HEK293T (cell line): Measurements from ENCODE around the gene FBXL5.

ENCODE experiments used
- CTCF ChIA-PET: fragments of 350-600 bp; formaldehyde crosslinking; extraction: SDS; loops from one replicate; lab custom pipeline; 2021; ENCODE audit warnings: antibody characterized with exemption, inconsistent platforms; lab: Yijun Ruan, JAX
- POLR2A ChIA-PET: fragments of 350-600 bp; formaldehyde crosslinking; extraction: SDS; loops from one replicate; lab custom pipeline; 2020; ENCODE audit warnings: antibody characterized with exemption, inconsistent platforms; lab: Yijun Ruan, JAX
- DNase-seq: peaks from one replicate; pipeline ENCODE4 v3.0.0; 2012; ENCODE audit warnings: mixed read lengths; ENCODE audit errors: extremely low spot score
- ARNT ChIP-seq: fragments of 450-650 bp; IDR thresholded peaks from 2 replicates; pipeline ENCODE4 v1.6.1; 2017; ENCODE audit warnings: mild to moderate bottlenecking
- BHLHE40 ChIP-seq: fragments of 450-650 bp; IDR thresholded peaks from 2 replicates; pipeline ENCODE4 v1.6.1; 2016; ENCODE audit warnings: mild to moderate bottlenecking, moderate library complexity, borderline replicate concordance
- CTBP1 ChIP-seq: fragments of 450-650 bp; IDR thresholded peaks from 2 replicates; pipeline ENCODE4 v1.6.1; 2016; ENCODE audit warnings: borderline replicate concordance
- ELF4 ChIP-seq: fragments of 450-650 bp; IDR thresholded peaks from 2 replicates; pipeline ENCODE4 v1.6.1; 2017; ENCODE audit warnings: antibody characterized with exemption
- FOXA1 ChIP-seq: fragments of 450-650 bp; IDR thresholded peaks from 2 replicates; pipeline ENCODE4 v1.6.1; 2016; ENCODE audit warnings: mild to moderate bottlenecking
- FOXK2 ChIP-seq: fragments of 450-650 bp; IDR thresholded peaks from 2 replicates; pipeline ENCODE4 v1.6.1; 2016; ENCODE audit warnings: mild to moderate bottlenecking
- FOXM1 ChIP-seq: fragments of 450-650 bp; IDR thresholded peaks from 2 replicates; pipeline ENCODE4 v1.6.1; 2017; ENCODE audit warnings: mild to moderate bottlenecking, borderline replicate concordance
- HDGF ChIP-seq: fragments of 450-650 bp; IDR thresholded peaks from 2 replicates; pipeline ENCODE4 v1.6.1; 2017; ENCODE audit warnings: antibody characterized with exemption, borderline replicate concordance
- L3MBTL2 ChIP-seq: fragments of 450-650 bp; conservative IDR thresholded peaks from 2 replicates; pipeline ENCODE4 v1.6.1; 2016; ENCODE audit warnings: mild to moderate bottlenecking
- LEF1 ChIP-seq: fragments of 450-650 bp; IDR thresholded peaks from 2 replicates; pipeline ENCODE4 v1.6.1; 2017; ENCODE audit warnings: mild to moderate bottlenecking, borderline replicate concordance
- NFRKB ChIP-seq: fragments of 450-650 bp; IDR thresholded peaks from 2 replicates; pipeline ENCODE4 v1.6.1; 2016; ENCODE audit warnings: mild to moderate bottlenecking, moderate library complexity
- SP1 ChIP-seq: fragments of 450-650 bp; IDR thresholded peaks from 2 replicates; pipeline ENCODE4 v1.6.1; 2017
- SUZ12 ChIP-seq: fragments of 450-650 bp; IDR thresholded peaks from 2 replicates; pipeline ENCODE4 v1.6.1; 2016; ENCODE audit warnings: mild to moderate bottlenecking
- TARDBP ChIP-seq: fragments of 450-650 bp; IDR thresholded peaks from 2 replicates; pipeline ENCODE4 v1.6.1; 2016
- ZNF384 ChIP-seq: fragments of 450-650 bp; IDR thresholded peaks from 2 replicates; pipeline ENCODE4 v1.6.1; 2016
- TF ChIP-seq, protein P1 (sequence below): fragments of 450-650 bp; IDR thresholded peaks from 2 replicates; pipeline ENCODE4 v1.6.1; 2016

The FBXL5 gene

DNA sequence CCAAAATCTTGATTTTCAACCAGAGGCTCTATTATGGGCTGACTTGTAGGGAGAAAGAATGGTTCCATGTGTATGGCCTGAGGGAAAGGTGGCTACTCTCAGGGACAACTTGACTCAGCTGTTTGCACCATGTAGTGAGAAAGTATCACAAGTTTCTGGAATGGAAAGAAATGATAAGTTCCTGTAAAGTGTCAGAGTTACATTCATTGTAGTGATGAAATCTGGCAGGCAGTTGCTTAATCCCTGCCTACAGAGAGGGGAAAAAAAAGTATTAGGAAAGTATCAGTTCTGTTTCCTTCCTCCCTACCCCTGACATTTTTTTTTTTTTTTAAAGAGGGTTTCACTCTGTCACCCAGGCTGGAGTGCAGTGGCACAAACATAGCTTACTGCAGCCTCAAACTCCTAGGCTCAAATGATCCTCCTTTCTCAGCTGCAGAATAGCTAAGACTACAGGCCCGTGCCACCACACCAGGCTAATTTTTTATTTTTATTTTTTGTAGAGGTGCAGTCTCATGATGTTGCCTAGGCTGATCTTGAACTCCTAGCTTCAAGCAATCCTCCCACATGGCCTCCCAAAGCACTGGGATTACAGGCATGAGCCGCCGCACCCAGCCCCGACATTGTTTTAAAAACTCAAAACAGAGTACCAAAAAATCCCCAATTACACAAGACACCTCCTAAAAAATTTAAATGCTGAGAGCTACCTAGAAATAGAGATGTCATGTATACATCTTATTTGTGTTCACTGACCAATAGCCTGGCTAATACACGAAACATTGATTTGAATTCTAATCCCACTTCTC lies 4.8 kb upstream of the FBXL5 start:
- TF ChIP-seq, protein P1, sequence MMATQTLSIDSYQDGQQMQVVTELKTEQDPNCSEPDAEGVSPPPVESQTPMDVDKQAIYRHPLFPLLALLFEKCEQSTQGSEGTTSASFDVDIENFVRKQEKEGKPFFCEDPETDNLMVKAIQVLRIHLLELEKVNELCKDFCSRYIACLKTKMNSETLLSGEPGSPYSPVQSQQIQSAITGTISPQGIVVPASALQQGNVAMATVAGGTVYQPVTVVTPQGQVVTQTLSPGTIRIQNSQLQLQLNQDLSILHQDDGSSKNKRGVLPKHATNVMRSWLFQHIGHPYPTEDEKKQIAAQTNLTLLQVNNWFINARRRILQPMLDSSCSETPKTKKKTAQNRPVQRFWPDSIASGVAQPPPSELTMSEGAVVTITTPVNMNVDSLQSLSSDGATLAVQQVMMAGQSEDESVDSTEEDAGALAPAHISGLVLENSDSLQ: no peak
- no peak for TF ChIP-seq LEF1
- no peak for TF ChIP-seq FOXA1
- no peak for TF ChIP-seq BHLHE40
- no peak for TF ChIP-seq ZNF384
- no peak for TF ChIP-seq HDGF
- no peak for TF ChIP-seq ARNT
- TF ChIP-seq FOXM1: no peak
- no peak for TF ChIP-seq SP1
- TF ChIP-seq SUZ12: no peak
- TF ChIP-seq ELF4: no peak
- no peak for TF ChIP-seq TARDBP
- TF ChIP-seq CTBP1: no peak
- no peak for TF ChIP-seq FOXK2
- no peak for TF ChIP-seq L3MBTL2
- POLR2A ChIA-PET: interaction anchor here (1.4 kb wide), 1 partner anchor 22 kb away, joined by 5 read pairs; the partner anchor contains the start of gene FAM200B
- CTCF ChIA-PET: interaction anchor here (0.7 kb wide), 1 partner anchor 18 kb away, joined by 3 read pairs; no protein-coding TSS in a partner anchor
- no peak for DNase-seq

DNA sequence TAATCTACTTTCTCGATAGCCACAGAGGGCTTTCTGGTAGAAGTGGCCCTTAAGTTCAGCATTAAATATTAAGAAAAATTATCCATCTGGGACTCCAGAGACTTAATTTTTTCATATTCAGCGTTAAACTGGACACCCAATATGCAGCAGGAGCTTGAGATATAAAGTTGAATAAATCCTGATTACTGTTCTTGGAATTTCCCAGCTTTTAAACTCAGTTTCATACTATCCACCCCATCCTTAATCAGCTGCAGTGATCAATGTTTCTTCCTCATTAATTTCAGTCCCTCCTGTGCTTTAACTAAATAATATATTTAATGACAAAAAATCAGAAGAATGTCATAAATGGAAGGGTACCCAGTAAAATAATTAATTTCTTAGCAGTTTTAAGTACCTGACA lies 3.6 kb upstream of the FBXL5 start:
- CTCF ChIA-PET: interaction anchor here (0.5 kb wide), 1 partner anchor 49 kb away, joined by 3 read pairs; no protein-coding TSS in a partner anchor

DNA sequence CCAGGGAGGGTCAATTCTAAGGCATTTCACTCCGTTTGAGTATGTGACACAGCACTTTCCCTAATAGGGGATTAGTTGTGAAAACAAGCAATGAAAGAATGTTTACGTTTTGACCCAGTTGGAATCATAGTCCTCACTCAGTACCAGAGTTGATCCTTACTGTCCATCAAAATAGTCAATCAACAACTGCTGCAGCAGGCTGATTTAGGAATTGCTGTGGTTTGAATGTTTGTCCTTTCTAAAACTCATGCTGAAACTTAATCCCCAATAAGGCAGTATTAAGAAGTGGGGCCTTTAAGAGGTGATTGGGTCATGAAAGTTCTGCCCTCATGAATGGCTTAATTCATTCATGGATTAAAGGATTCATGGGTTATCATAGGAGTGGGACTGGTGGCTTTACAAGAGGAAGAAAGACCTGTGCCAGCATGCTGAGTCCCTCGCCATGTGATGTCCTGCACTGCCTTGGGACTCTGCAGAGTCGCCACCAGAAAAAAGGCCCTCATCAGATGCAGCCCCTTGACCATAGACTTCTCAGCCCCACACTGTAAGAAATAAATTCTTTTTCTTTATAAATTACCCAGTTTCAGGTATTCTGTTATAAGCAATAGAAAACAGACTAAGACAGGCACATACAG lies 3.1 kb upstream of the FBXL5 start:
- no peak for DNase-seq
- ChIA-PET CTCF (no interaction called here), POLR2A (no interaction called here)
- TF ChIP-seq BHLHE40: no peak
- TF ChIP-seq, protein P1: peak; percentile 21; the same call in 1 of the 2 replicates

More for the DNA sequence above, 3.6 kb upstream of the FBXL5 start:
- no peak for DNase-seq
- TF ChIP-seq TARDBP: no peak
- TF ChIP-seq BHLHE40: no peak
- TF ChIP-seq, protein P1: no peak
- TF ChIP-seq FOXA1: no peak
- no peak for TF ChIP-seq HDGF
- POLR2A ChIA-PET: interaction anchor here (1.4 kb wide), 1 partner anchor 23 kb away, joined by 5 read pairs; the partner anchor contains the start of gene FAM200B

DNA sequence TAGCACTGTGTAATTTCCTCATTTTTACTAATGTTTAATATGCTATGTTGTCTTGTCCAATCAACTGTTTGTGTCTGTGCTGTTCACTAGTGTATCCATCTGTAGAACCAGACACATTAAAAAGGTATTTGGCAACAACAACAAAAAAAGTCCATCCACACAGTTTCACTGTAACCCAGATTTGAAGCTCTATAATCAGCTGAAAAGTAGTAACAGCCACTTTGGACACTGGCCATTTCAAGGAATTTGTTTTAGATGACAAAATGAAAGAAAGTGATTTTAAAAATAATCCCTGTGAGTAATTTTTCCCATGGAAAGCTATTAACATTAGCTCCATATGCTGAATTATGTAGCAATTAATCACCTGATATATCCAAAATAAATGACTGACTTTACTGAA lies 2.2 kb upstream of the FBXL5 start:
- TF ChIP-seq LEF1 (no peak), L3MBTL2 (no peak), ARNT (no peak), FOXM1 (no peak), TARDBP (no peak), SP1 (no peak), ZNF384 (no peak), NFRKB (no peak)

DNA sequence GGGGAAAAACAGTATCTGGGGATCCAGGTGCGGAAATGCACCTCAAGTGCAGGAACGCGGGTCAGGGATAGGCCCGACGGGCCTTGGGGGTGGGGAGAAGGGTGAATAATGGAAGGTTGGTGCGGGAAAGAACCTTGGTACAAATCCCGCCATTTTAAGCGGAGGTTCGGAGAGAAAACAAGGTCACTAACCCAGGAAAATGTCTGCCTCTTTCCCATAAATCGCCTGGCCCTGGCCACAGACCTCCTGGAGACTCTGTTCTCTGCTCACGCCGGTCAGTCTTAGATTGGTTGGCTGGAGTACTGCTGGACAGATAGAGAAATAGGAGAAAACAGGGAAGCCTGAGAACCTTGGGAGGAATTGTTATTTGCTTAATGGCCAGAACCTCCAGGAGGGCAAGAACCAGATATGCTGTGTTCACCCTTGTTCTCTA lies 897 bp upstream of the FBXL5 start:
- no peak for DNase-seq
- POLR2A ChIA-PET: interaction anchor here (5.1 kb wide), 1 partner anchor 26 kb away, joined by 36 read pairs; the partner anchor contains the start of gene FAM200B
- CTCF ChIA-PET: no interaction called here
- TF ChIP-seq, protein P1: no peak
- no peak for TF ChIP-seq FOXM1
- no peak for TF ChIP-seq L3MBTL2
- no peak for TF ChIP-seq ZNF384
- no peak for TF ChIP-seq ARNT
- TF ChIP-seq CTBP1: no peak
- TF ChIP-seq ELF4: no peak
- no peak for TF ChIP-seq FOXA1
- TF ChIP-seq BHLHE40: no peak
- TF ChIP-seq SP1: no peak
- TF ChIP-seq LEF1: no peak
- no peak for TF ChIP-seq TARDBP
- TF ChIP-seq HDGF: no peak
- no peak for TF ChIP-seq FOXK2
- no peak for TF ChIP-seq SUZ12
- TF ChIP-seq NFRKB: no peak

More for the DNA sequence above, 2.2 kb upstream of the FBXL5 start:
- DNase-seq: no peak
- ChIA-PET POLR2A (interaction anchor here (5.1 kb wide), 1 partner anchor 25 kb away, joined by 36 read pairs; the partner anchor contains the start of gene FAM200B), CTCF (interaction anchor here (0.6 kb wide), 1 partner anchor 15 kb away, joined by 3 read pairs; no protein-coding TSS in a partner anchor)
